ENCODE data around the gene CASQ2. TPM values are rescaled to one million over a fixed set of nuclear protein-coding genes. Genes with fewer than 3 reads are reported as not detected.
A peak's percentile ranks its signal among the peaks of the same experiment; 100 is the strongest.

CASQ2 gene
- total and polyA plus RNA-seq, 2 donors (not counting 3 experiments of a cell fraction or from before 2014, with no cell fraction given), result not detected

DNA sequence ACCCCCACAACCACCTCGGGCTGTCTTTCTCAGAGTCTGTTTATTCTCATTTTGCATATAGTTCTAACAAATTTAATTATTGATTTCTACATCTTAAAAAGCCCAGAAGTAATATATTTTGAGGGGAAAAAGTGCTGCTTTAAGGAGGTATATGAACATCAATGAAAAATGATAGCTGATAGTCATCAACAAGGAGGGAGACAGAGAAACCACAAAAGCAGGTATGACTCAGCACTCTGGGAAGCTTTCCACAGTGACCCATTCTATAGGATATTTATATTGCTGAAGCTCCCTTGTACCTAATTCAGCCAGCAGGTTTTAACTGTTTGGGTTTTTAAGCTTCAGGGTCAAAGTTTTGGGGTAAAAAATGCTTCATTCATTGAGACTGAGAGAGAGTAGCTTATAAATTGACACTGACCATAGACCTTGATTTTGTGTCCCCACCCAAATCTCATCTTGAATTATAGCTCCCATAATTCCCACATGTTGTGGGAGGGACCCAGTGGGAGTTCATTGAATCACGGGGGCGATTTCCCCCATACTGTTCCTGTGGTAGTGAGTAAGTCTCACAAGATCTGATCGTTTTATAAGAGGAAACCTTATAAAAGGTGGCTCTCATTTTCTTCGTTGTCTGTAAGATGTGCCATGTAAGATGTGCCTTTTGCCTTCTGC lies 99.4 kb downstream of the CASQ2 start:
- no peaks in the 10 kb centered on the region for H3K9me3 ChIP-seq (replicated peaks; ENCODE audit: control insufficient read depth, insufficient read depth, low read length)
- H3K9ac ChIP-seq (replicated peaks; ENCODE audit: extremely low read depth, insufficient read depth, low read length), result no peak overlapping the region
- no peaks in the 10 kb centered on the region for H3K9me1 ChIP-seq (replicated peaks; ENCODE audit: control insufficient read depth, extremely low read depth, insufficient read depth, low read length)
- ChIA-PET CTCF (interaction anchor here (0.7 to 3.7 kb wide), 13 partner anchors 9 to 73 kb away, joined by 3 to 30 read pairs (median 3); partner anchors contain the start of gene VANGL1), POLR2A (interaction anchor here (1.0 kb wide), 1 partner anchor 27 kb away, joined by 3 read pairs; the partner anchor contains the start of gene VANGL1)
- intact Hi-C loops (cut with micrococcal nuclease) (loop anchor here (2.0 kb wide), 1 partner anchor 14 kb away; no protein-coding TSS in a partner anchor), dilution Hi-C loops (cut with MboI; ENCODE audit: extremely low pct_ligation_motif_present, low sequenced_read_pairs) (no loop called here)
- no peak overlapping the region for H3K4me3 ChIP-seq (replicated peaks in 1 of 3; ENCODE audit: insufficient read depth in 1 of 3, low read depth in 1 of 3, low read length in 3 of 3)
- H3K79me2 ChIP-seq (ENCODE audit: control insufficient read depth, insufficient read depth, low read length), result peaks cover 4% of the 10 kb centered on the region
- H3K4me2 ChIP-seq (ENCODE audit: insufficient read depth, low read length), result no peak overlapping the region
- DNase-seq (ENCODE audit: low read depth, low spot score) (peak; percentile 50), FAIRE-seq (peak; percentile 85)
- no TSS peak for BruUV-seq (replicated peaks)
- H3K27me3 ChIP-seq (ENCODE audit: control insufficient read depth in 2 of 2, insufficient read depth in 2 of 2, low read length in 2 of 2), result no peaks in the 10 kb centered on the region
- TF ChIP-seq CTCF (IDR thresholded peaks at IDR 0.05; ENCODE audit: extremely low read depth in 1 of 2, insufficient read depth in 1 of 2, low read depth in 1 of 2, low read length in 2 of 2), result no peak
- TF ChIP-seq GATA2 (IDR thresholded peaks at IDR 0.05; ENCODE audit: insufficient read depth, insufficient read length, low read depth, low read length), result peak; percentile 74
- no peak for TF ChIP-seq MYC (IDR thresholded peaks at IDR 0.05; ENCODE audit: low read depth, low read length)
- no peak for TF ChIP-seq EZH2 (IDR thresholded peaks at IDR 0.05; ENCODE audit: borderline replicate concordance, low read depth, low read length, severe bottlenecking)
- no peak for TF ChIP-seq POLR2AphosphoS5 (IDR thresholded peaks at IDR 0.05; ENCODE audit: insufficient read depth, low read depth, low read length)
- peak; percentile 67 for TF ChIP-seq FOS (IDR thresholded peaks at IDR 0.05; ENCODE audit: borderline replicate concordance, insufficient read depth, low read length)
- no peak overlapping the region for H2AFZ ChIP-seq (ENCODE audit: low read depth, low read length)
- peak overlapping the region; percentile 38 for H3K27ac ChIP-seq (ENCODE audit: insufficient read depth, low read depth, low read length)
- peaks cover 5 to 9% of the 10 kb centered on the region in 2 experiments for H3K36me3 ChIP-seq (ENCODE audit: control insufficient read depth in 2 of 2, extremely low read depth in 1 of 2, insufficient read depth in 2 of 2, low read length in 2 of 2)
- peaks cover 3% of the 10 kb centered on the region for H4K20me1 ChIP-seq (replicated peaks; ENCODE audit: control insufficient read depth, extremely low read depth, insufficient read depth, low read length)
- H3K4me1 ChIP-seq (ENCODE audit: control insufficient read depth, extremely low read depth, insufficient read depth, low read length), result peaks cover 9% of the 10 kb centered on the region

Measured in endothelial cell of umbilical vein (primary cell).